GM08714 (cell line): ENCODE measurements around the gene TANC1.

ENCODE experiments used
- H3K4me3 ChIP-seq: fragments of 200-500 bp; sonication (Bioruptor generic); 2 replicates; pipeline ENCODE4 v1.5.1; 2014; ENCODE audit warnings: mild to moderate bottlenecking, low read length, inconsistent platforms
- ZNF274 ChIP-seq: IDR thresholded peaks from 2 replicates; pipeline ENCODE4 v1.6.1; 2012; ENCODE audit warnings: mild to moderate bottlenecking, low read depth, low read length

TANC1 gene

DNA sequence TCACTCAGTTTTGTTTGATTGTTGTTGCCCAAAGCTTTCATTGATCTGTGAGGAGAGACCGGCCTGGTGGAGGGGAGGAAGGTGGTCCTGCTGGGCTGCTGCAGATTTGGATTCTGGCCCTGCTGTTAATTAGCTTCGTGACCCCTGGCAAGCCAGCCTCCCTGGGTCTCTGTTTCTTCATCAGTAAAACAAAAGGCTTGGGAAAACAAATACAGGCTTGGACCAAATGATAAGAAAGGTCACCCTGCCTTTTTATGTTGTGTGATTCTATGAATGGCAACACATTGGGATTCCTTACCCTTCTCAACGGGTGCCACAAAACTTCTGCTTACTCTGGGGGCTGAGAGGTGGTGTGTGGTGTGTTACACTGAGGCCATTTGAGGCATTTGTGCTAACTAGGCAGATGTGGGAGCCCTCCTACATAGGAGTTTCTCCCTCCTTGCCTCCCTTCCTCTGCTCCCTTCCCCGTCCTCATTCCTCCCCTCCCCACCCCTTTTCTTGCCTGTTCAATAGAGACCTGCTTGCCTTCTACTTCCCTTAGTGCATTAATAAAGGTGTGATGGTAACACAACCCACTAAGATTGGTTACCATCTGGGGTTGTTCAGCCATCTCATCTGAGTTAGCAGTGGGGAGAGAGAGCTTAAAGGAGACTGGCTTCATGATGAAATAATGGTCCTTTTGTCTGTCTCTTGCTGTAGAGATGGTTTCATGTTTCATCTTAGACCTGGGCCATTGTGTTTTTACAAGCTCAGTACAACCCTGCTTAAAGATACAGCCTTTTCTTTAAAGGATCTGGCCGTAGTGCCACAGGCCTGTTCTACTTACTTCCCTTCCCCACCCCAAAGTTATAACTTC, 96.2 kb downstream of the TANC1 start:
- no peak overlapping the region for H3K4me3 ChIP-seq
- no peak for TF ChIP-seq ZNF274

DNA sequence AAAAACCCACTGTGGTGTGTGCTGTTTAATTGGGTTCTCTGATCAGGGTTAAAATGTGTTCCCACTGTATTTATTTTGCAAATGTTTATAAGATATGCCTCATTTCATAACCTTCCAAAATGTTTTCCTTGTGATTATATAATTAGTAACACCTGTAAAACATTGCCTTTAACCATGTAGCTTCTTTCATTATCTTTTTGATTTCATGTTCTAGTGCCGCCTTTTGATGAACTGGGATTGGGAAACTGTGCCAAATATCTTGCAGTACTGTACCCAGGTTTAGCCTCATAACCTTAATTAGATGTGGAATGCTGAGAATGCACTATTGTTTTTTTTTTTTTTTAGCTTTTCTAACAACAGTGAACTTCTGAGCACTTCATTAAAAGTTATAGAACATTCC, 96.9 kb downstream of the TANC1 start:
- H3K4me3 ChIP-seq, result no peak overlapping the region
- TF ChIP-seq ZNF274, result no peak

DNA sequence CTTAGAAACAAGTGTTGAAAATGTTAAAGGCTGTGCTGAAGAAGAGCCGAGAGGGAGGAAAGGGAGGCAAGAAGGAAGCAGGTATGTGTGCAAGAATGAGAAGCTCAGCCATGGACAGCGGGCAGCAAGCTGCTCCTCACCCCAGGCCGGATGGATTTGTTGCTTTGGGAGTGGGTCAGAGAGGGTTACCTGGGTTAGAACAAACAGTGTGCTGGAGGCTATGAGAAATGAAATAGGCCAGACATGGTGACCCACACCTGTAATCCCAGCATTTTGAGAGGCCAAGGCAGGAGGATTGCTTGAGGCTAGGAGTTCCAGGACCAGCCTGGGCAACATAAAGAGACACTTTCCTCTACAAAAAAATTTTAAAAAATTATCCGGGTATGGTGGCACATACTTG, 97.5 kb downstream of the TANC1 start:
- TF ChIP-seq ZNF274, result no peak
- no peak overlapping the region for H3K4me3 ChIP-seq

GRCh38 chr2:159066541-159067156, 98.2 kb downstream of the TANC1 start:
- TF ChIP-seq ZNF274, result no peak
- H3K4me3 ChIP-seq, result no peak overlapping the region

GRCh38 chr2:159067971-159068370, 99.5 kb downstream of the TANC1 start:
- no peak for TF ChIP-seq ZNF274

DNA sequence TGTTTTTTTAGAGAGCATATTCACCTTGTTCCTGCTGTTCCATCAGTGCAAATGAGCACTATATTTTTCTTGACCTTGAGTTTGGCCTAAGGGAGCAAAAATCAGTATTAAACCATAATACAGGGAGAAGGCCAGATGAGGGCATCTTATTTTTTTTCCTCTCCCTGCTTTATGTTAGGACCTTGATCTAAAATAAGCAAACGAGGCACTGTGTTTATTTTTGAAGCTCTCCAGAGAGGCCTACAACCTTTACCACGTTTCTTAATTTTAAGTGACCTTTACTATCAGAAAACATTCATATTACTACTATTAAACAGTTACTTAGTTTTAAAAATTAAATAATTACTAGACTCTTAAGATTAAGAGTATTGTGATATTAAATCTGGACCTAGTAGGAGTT, 100.8 kb downstream of the TANC1 start:
- H3K4me3 ChIP-seq, result no peak overlapping the region
- no peak for TF ChIP-seq ZNF274

More at GRCh38 chr2:159067971-159068370, 99.5 kb downstream of the TANC1 start:
- H3K4me3 ChIP-seq, result no peak overlapping the region

DNA sequence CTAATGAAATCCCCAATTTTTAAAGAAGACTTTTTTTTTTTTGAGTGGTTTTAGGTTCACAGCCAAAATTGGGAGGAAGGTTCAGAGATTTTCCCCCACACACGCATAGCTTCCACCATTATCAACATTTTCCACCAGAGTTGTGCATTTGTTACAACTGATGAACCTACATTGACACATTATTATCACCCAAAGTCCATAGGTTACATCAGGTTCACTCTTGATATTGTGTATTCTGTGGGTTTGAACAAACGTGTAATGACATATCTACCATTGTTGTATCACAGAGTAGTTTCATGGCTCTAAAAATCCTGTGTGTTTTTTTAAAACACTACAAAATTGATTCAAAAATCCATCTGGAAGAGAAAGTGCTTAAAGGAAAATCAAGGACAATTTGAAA, 101.8 kb downstream of the TANC1 start:
- TF ChIP-seq ZNF274, result no peak
- H3K4me3 ChIP-seq, result no peak overlapping the region

- H3K4me3 ChIP-seq, result no peak overlapping the region
- no peak for TF ChIP-seq ZNF274
Observed at GRCh38 chr2:159071190-159071915, 102.9 kb downstream of the TANC1 start.

DNA sequence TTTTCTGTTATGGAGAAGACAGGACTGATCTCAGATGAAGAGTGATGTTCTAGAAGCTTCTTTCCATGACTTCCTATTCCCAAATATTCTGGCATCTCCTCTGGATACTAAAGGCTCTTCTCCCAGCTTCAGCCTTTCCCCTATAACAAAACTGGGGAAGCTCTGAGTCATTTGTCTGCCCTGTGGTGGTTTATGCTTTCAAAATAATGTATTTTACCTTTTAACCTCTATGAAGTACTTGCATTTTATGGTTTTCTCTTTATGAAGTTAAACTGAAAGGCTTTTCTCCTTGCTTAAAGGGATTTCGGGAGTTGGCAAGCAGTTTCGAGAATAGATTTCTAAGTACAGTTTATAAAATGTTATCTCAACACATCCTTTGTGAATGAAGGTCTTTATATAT, 104.4 kb downstream of the TANC1 start:
- no peak for TF ChIP-seq ZNF274

DNA sequence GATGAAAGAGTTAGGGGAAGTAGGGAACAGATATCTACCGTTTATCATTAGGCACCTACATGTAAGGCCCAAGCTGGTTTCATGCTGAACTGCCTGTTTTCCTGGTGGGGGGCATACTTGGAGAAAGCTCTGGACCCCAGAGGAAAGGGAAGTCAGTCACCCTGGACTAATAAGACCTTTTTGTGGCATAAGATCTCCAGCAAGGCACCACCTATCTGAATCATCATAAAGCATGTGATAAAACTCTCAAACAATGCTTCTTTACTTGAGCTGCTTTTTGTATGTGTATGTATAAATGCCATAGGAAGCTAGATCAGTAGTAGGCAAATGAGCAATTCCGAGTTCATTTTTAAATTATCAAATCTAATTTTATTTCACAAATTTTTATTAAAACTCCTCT, 104.8 kb downstream of the TANC1 start:
- TF ChIP-seq ZNF274, result no peak
- H3K4me3 ChIP-seq, result no peak overlapping the region

More for the DNA sequence above, 104.4 kb downstream of the TANC1 start:
- no peak overlapping the region for H3K4me3 ChIP-seq

DNA sequence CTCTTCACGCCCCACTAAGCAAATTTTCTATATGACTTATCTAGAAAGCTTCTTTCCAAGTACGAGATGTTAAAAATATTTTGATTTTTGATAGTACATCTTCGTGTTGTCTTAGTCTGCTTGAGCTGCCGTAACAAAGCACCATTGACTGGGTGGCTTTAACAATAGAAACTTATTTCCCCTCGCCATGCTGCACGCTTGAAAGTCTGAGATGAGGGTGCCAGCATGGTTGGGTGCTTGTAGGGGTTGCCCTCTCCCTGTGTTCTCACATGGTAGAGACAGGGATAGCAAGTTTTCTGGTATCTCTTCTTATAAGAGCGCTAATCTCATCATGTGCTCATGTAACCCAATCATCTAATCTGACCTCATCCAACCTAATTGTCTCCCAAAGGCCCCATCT, 106.2 kb downstream of the TANC1 start:
- TF ChIP-seq ZNF274, result no peak
- H3K4me3 ChIP-seq, result no peak overlapping the region

GRCh38 chr2:159075727-159076126, 107.3 kb downstream of the TANC1 start:
- no peak overlapping the region for H3K4me3 ChIP-seq
- no peak for TF ChIP-seq ZNF274

DNA sequence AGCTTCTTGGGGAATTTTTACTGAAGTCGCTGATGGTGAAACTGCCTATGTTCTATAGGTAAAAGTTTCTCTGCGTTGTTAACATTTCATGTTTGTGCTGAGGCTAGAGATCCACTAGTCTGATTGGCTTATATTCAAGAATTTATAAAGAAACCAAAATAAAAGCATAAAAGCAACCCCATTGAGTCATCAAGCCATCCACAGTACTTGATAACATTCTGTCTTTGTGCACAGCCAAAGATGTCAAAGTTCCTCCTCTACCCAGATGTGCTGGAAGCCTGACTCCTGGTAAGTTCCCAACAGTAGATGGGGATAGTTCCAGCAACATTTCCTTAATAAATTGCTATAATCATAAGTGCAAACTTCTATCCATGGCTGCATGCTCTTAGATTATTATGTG, 107.8 kb downstream of the TANC1 start:
- no peak overlapping the region for H3K4me3 ChIP-seq
- no peak for TF ChIP-seq ZNF274

DNA sequence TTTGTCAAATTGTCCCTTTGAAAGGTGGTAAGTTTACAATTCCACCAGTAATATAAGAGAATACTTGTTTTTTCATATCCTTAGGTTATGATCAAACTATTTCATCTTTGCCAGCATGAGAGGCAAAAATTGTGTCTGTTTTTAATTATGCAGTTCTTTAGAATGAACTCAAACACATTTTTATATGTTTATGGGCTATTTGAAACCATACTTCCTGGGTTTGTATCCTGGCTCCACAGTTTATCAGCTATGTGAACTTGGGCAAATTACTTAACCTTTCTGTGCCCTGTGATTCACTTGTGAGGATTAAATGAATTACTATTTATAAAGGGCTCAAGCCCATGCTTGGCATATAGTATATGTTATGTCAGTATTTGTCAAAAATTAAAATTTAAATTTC, 109.4 kb downstream of the TANC1 start:
- TF ChIP-seq ZNF274, result no peak
- no peak overlapping the region for H3K4me3 ChIP-seq

DNA sequence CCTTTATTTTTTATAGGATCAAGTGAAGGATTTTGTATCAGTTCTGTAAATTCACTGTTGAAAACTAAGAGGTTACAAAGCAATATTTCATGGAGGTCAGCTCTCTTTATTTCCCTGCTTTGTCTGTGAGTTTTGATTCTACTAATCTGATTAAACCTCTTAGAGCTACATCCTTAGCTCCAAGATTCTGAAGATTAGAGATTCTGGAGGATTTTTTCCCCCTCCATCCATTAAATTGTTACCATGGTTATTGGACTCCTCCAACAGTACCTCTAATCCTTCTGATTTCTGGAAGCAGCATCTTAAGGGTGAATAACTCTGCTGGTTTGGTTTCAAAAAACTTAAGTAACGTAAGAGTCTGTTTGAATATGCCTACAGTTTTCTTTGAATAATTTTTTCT, 110.0 kb downstream of the TANC1 start:
- no peak for TF ChIP-seq ZNF274
- H3K4me3 ChIP-seq, result no peak overlapping the region
